AG04449 (cell line): ENCODE data around the gene BCAS3.

Experiments used
- CTCF ChIA-PET: fragments of 350-600 bp; formaldehyde crosslinking; extraction: SDS; loops from one replicate; lab custom pipeline; 2021; ENCODE audit warnings: antibody characterized with exemption; lab: Yijun Ruan, JAX
- POLR2A ChIA-PET: fragments of 400-600, 350-600 bp; formaldehyde crosslinking; extraction: SDS; loops from one replicate; lab custom pipeline; 2020; ENCODE audit warnings: antibody characterized with exemption, inconsistent platforms; lab: Yijun Ruan, JAX
- DNase-seq: peaks from one replicate; pipeline ENCODE4 v3.0.0-alpha.2; 2010; ENCODE audit warnings: low read depth, low spot score
- H3K4me3 ChIP-seq: 2 replicates; pipeline ENCODE4 v1.5.1; 2011; ENCODE audit warnings: low read depth, mild to moderate bottlenecking, control low read depth, low read length
- TF ChIP-seq, protein P1 (sequence below): IDR thresholded peaks from one replicate; pipeline ENCODE4 v1.5.1; 2011; ENCODE audit warnings: mild to moderate bottlenecking, moderate library complexity, low read length, control low read depth, inconsistent platforms; ENCODE audit not compliant: insufficient read depth; ENCODE audit errors: missing control alignments

The BCAS3 gene

DNA sequence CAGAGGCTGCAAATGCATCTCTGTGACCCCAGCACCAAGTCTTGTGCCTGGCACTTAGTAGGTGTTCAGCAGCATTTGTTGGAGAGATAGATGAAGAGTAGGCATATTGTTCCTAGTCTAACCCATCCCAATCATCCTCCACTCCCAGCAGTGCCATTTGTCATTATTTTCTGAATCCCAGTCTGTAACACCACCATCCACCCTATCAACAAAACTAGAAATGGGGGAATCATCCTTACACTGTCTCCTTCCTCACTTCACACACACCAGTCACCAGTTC, 626.1 kb downstream of the BCAS3 start:
- CTCF ChIA-PET: no interaction called here
- no peak overlapping the region for H3K4me3 ChIP-seq
- POLR2A ChIA-PET: no interaction called here
- TF ChIP-seq, protein P1, sequence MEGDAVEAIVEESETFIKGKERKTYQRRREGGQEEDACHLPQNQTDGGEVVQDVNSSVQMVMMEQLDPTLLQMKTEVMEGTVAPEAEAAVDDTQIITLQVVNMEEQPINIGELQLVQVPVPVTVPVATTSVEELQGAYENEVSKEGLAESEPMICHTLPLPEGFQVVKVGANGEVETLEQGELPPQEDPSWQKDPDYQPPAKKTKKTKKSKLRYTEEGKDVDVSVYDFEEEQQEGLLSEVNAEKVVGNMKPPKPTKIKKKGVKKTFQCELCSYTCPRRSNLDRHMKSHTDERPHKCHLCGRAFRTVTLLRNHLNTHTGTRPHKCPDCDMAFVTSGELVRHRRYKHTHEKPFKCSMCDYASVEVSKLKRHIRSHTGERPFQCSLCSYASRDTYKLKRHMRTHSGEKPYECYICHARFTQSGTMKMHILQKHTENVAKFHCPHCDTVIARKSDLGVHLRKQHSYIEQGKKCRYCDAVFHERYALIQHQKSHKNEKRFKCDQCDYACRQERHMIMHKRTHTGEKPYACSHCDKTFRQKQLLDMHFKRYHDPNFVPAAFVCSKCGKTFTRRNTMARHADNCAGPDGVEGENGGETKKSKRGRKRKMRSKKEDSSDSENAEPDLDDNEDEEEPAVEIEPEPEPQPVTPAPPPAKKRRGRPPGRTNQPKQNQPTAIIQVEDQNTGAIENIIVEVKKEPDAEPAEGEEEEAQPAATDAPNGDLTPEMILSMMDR: no peak
- no peak for DNase-seq

DNA sequence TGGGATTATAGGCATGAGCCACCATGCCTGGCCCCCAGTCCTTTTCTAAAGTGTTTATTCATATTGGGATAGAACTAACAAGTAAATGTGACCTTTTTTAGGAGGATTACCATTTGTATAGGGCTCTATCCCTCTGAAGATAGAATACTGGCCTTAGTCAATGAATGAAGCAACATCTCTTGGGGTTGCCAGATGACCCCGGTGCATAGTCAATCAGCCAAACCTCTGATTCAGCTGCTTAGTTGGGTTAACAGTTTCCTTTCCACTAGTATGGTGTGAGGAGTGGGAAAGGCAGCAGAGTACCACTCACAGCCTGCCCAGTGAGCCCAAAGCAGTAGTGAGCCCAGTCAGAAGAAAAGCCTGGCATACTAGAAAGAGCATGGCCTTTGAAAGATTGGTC, 627.4 kb downstream of the BCAS3 start:
- TF ChIP-seq, protein P1: no peak
- DNase-seq: no peak
- POLR2A ChIA-PET: no interaction called here
- CTCF ChIA-PET: interaction anchor here (0.9 to 1.3 kb wide), 2 partner anchors 15 to 304 kb away, joined by 3 read pairs; no protein-coding TSS in a partner anchor
- no peak overlapping the region for H3K4me3 ChIP-seq

DNA sequence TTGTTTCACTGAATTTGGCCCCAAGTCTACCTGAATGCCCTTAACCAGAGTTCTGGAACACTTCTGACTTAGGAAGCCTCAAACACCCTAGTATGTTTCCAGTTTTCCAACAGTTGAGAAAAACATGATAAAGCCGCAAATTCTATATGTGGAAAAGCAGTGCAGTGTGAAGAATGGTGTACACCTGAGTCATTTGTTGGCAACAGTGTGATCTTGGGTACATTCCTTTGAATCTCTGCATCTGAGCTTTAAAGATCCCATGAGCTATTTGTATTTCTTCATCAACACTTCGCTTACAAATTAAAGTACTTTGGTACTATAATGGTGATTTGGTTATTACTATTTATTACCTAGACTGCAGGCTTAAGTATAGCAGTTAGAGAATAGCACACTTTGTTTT, 628.4 kb downstream of the BCAS3 start:
- CTCF ChIA-PET: interaction anchor here (1.2 to 1.3 kb wide), 2 partner anchors 21 to 85 kb away, joined by 3 to 4 read pairs; no protein-coding TSS in a partner anchor
- TF ChIP-seq, protein P1: no peak
- H3K4me3 ChIP-seq: no peak overlapping the region
- no peak for DNase-seq
- POLR2A ChIA-PET: no interaction called here

DNA sequence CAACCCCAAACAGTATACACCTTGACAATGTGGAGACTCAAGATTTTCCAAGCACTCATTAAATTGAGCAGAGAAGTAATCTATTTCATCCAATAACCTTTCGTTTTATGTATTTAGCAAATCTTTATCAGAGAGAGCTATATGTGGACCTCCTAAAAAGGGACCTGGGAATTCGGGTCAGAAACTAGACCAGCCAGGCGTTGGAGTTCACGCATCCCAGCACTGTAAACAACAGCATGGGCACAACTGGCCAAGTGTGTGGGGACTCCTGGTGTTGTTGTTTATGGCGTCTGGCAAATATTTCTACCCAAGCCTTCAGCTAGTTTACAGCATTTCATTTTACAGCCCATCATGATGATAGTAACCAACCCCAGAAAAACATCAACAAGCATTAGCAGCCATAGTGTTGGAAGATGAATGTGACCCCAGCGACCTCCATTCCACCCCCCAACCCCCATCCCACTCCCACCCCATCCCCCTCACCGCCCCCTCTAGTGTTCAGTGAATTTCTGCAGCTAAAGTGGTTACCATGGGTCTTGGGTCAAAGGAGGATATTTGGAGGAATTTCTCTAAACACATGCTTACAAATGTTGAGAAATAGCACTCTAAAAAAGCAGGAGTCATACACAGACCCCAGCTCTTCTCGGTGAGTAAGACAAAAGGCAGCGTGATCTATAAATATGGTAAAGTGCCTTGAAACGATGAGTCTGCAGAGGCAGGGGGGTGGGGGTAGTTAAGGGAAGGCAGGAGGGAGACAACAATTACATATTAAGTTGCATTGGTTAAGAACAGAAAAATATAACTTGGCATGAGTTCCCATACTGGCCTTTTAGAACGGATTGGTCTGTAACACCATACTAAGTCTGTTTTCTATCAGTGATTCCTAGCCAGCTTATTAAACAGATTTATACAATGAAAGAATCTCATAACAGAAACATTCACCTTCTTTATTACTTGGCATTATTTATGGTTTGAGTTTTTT, 630.5 kb downstream of the BCAS3 start:
- TF ChIP-seq, protein P1: peak; percentile 33
- ChIA-PET POLR2A (interaction anchor here (0.7 to 1.0 kb wide), 3 partner anchors 17 to 51 kb away, joined by 3 to 4 read pairs (median 3); no protein-coding TSS in a partner anchor), CTCF (interaction anchor here (0.9 to 1.7 kb wide), 8 partner anchors 10 to 307 kb away, joined by 3 to 5 read pairs (median 4); no protein-coding TSS in a partner anchor)
- peak; percentile 97 for DNase-seq
- H3K4me3 ChIP-seq: no peak overlapping the region

DNA sequence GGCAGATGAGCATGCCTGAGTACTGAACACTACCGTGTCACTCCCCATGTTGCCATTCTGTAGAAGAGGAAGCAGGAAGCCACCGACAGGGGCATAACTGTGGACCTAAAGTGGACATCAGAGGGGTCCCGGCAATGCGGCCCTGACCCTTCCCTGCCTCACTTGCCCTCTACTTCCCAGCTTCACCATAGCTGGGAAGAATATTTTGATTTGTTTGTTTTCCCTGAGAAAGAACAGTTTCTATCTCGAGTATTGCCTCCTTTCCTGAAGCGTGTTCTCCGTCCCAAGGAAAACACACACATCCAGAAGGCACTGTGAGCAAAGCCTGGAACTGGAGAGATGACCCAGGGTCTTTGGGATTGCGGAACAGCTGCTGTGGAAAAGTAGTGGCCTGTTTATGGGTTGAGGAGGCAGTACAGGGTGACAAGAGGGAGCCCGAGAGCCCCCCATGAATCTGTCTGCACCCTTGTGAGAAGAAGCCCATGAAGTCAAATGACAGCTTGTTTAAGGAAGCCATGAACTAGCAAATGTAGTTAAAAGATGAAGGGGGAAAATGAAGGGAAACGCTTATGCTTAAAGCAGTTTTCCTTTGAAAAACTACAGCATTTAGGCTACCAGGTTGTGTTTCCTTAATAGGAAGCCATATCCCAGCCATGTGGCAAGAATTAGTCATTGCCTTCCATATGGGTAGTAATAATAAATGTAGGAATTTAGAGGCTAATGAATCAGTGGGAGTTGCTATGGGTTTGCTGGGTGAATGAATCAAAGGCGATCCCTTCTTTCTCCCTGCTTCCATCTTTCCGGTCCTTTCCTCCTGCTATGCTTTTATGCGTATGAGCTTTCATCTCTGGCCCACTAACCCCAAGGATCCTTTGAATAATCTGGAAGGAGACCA, 632.0 kb downstream of the BCAS3 start:
- TF ChIP-seq, protein P1: peak; percentile 1
- H3K4me3 ChIP-seq: no peak overlapping the region
- ChIA-PET CTCF (interaction anchor here (1.0 to 1.4 kb wide), 5 partner anchors 14 to 308 kb away, joined by 3 to 4 read pairs (median 4); no protein-coding TSS in a partner anchor), POLR2A (no interaction called here)
- DNase-seq: peak; percentile 71
